HG03469 (cell line): ENCODE results near the gene FAM89B.
A peak's percentile ranks its signal among the peaks of the same experiment; 100 is the strongest.

Experiments used
- ATAC-seq: cut with Tn5 transposase; IDR thresholded peaks from one replicate; pipeline ENCODE4 v1.9.1; 2021; ENCODE audit warnings: mild to moderate bottlenecking, moderate library complexity, moderate number of reproducible peaks; ENCODE audit not compliant: unreplicated experiment

FAM89B gene

DNA sequence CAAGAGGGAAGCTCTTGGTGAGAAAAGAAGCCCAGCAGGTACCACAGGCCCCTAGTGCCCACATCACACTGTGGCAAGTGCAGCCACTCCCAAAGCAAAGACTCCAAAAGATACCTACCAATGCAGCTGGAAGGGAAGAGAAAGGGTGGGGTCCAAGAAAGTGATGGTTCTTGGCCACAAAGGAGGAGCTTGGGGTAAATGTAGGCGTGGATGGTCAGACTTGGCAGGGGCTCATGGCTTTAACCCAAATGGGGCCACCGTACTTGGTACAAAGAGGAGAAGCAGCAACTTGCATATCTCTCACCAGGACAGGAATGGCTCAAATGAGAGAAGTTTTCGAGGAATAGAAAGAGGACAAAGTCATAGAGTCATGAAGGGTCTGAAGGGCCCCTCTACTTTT lies 36.9 kb downstream of the FAM89B start:
- no peak for ATAC-seq

DNA sequence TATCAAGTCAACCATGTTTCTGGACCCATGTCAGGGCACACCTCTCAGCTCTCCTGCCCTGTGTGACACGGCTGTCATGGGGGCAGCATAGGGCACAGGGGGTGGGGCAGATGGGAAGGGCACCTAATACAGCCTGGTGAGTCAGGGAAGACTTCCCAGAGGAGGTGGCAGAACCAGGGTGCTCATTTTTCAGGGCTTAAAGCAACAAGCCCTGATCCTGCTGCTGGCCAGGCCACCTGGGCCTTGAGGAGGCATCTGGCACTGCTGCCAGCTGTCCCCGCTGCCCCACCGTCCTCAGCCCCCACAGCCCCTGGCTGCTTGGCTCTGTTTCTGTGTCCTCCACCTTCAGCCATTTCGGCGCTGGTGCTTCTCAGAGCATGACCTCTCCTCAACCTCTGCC lies 37.3 kb downstream of the FAM89B start:
- ATAC-seq = no peak

DNA sequence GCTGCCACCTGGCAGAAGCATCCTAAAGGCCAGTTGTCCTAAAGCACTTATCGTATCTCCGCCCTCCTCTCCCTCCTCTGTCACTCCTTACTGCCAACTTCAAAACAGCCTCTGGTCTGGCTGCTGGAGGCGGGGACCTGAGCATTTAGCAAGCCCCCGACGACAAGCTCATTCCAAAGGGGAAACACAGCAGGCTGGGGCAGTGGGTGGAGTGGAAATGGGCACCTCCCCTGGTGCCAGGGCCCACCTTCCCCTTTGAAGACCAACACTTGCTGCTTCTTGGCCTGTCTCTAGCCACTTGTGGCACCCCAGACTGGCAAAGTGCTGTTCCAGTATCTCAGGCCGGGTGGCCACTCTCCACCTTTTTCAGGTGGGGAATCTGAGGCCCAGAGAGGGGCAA lies 38.1 kb downstream of the FAM89B start:
- no peak for ATAC-seq

GRCh38 chr11:65611028-65611757 lies 38.9 kb downstream of the FAM89B start:
- no peak for ATAC-seq

DNA sequence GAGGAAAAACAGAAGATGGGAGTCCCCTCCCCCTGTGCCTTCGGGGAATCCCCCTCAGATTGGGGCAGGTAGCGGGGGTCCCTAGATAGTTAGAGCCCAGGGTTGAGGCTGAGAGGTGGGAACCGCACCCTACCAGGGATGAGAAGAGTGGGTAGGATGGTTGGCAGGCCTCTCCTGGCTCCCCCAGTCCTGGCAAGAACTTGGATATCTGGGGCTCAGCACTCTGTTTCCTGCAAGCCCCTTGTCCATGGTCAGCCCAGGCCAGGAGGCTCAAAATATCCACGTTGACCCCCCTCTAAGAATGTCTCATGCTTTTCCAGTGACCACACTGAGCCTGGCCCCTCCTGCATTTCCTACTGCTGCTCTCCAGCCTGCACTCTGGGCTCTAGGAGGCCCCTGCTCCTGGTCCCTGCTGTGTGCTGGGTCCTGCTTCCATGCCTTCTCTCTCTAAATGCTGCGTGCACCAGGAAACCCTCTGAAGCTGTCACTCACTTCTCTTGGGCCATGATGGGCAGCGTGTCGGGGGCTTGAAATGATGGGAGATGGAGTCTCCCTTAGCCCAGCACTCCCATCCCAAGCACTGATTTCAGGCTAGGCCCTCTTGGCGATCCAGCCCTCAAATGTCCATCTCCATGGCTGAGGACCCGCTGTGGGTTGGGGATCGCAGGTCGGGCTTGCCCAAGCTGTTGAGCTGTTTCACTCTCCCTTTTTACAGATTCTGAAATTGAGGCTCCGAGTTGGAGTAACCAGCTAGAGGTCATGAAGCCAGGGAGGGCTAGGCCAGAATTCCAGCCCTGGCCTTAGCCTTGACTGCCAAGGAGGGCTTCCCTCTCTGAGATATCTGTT lies 39.6 kb downstream of the FAM89B start:
- ATAC-seq = no peak

DNA sequence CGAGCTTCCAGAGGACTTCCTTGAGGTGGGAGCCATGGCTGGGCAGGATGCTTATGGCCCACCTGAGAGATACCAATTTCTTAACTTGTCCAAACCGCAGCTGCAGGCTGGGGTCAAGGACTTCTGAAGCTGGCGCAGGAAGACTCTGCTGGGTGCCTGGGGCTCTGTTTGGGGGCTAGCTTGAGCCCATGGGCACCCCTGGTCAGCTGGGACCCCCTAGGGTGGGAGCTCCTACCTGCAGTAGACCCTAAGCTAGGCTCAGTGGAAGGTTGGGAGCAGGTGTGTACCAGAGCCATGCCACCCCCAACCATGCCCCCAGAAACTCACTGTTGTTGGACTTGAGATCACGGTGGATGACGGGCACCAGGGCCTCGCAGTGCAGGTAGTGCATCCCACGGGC lies 40.4 kb downstream of the FAM89B start:
- no peak for ATAC-seq

GRCh38 chr11:65613091-65613928 lies 41.0 kb downstream of the FAM89B start:
- no peak for ATAC-seq

GRCh38 chr11:65615229-65615949 lies 43.1 kb downstream of the FAM89B start, which contains the start of gene PCNX3:
Gene PCNX3, plus strand, starts transcription at chr11:65615776. Its CDS starts 536 bp downstream, at chr11:65616312.
- peak; percentile 54 for ATAC-seq

- ATAC-seq = no peak
Measured at GRCh38 chr11:65615950-65616574, 43.7 kb downstream of the FAM89B start.

GRCh38 chr11:65616575-65617001 lies 44.2 kb downstream of the FAM89B start:
- ATAC-seq = no peak

- ATAC-seq = no peak
Measured at GRCh38 chr11:65617136-65617850, 45.0 kb downstream of the FAM89B start.

DNA sequence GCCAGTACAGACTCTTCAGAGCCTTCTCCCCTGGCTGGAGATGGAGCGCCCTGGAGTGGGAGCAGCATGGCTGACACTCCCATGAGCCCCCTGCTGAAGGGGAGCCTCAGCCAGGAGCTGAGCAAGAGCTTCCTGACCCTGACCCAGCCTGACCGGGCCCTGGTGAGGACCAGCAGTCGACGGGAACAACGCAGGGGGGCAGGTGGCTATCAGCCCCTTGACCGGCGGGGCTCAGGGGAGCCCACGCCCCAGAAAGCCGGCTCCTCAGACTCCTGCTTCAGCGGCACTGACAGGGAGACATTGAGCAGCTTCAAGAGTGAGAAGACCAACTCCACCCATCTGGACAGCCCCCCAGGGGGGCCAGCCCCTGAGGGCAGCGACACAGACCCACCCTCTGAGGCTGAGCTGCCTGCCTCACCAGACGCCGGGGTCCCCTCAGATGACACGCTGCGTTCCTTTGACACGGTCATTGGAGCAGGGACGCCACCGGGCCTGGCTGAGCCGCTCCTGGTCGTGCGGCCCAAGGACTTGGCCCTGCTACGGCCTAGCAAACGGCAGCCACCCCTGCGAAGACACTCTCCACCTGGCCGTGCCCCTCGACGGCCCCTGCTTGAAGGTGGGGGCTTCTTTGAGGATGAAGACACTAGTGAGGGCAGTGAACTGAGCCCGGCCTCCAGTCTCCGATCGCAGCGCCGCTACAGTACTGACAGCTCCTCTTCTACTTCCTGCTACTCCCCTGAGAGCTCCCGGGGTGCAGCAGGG lies 45.8 kb downstream of the FAM89B start:
- ATAC-seq = no peak

- no peak for ATAC-seq
Measured at GRCh38 chr11:65618763-65619162, 46.4 kb downstream of the FAM89B start.

DNA sequence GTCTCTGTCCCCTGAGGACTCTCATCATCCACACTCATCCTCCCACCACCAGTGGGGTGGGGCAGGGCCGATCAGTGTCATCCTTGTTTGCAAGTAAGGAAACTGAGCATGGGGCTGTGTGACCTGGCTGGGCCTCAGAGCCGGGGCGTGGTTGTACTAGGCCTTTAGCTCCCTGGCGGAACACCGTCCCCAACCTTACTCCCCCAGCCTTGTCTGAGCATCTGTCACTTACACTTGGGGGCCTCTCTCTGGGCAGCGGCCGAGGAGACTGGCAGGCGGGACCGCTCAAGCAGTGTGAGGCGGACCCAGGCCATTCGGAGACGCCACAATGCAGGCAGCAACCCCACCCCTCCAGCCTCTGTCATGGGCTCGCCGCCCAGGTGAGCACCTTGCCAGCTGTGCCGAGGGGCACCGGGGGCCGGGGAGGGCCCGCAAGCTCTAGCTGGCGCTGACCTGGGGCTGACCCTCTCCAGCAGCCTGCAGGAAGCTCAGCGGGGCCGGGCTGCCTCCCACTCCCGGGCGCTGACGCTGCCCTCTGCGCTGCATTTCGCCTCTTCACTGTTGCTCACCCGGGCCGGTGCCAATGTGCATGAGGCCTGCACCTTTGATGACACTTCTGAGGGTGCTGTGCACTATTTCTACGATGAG lies 47.1 kb downstream of the FAM89B start:
- no peak for ATAC-seq

- no peak for ATAC-seq
Measured at GRCh38 chr11:65620666-65621065, 48.3 kb downstream of the FAM89B start.

DNA sequence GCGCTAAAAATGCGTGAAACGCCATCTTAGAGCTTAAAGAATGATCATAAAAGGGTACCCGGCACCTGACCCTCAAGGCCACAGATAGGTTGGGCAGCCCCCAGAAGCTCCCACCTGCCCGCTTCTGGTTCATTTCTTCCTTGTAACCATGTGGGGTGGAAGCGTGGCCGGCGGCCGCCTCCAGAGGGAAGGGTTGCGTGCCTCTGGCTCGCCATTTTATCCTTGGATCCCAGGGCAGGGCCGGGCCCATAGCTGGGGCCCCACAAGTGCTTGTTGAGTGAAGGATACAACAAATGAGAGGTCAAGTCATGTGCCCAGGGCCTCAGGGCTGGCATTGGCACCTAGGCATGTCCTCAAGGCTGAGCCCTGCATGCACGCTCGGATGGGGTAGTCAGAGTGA lies 49.1 kb downstream of the FAM89B start:
- no peak for ATAC-seq

GRCh38 chr11:65622011-65622410 lies 49.7 kb downstream of the FAM89B start:
- no peak for ATAC-seq

DNA sequence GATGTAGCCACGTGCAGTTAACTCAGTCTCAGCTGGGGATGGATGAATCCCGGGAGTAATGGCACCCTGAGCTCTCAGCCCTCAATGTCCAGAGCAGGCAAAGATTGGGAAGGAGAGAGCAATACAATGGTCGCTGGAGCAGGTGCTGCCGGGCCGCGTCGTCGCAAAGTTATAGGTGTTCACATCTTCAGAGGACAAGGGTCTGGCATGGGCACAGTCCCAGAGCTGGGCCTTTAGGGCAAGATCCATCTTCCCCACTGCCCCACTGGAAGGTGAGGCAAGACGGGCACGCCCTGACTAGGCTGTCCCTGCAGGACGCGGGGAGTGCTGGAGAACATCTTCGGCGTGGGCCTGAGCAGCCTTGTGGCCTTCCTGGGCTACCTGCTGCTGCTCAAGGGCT lies 50.8 kb downstream of the FAM89B start:
- no peak for ATAC-seq
